KG1 (cell line): ENCODE data around the gene MEF2C.

ENCODE experiments used
- DNase-seq: peaks from one replicate; lab custom pipeline; 2025; lab: John Stamatoyannopoulos, UW

Gene MEF2C

GRCh38 chr5:88687373-88687911 lies 195.5 kb downstream of the MEF2C start:
- no peak for DNase-seq

GRCh38 chr5:88686726-88687125 lies 196.3 kb downstream of the MEF2C start:
- DNase-seq: no peak

GRCh38 chr5:88685591-88686541 lies 197.1 kb downstream of the MEF2C start:
- DNase-seq: no peak

- DNase-seq: no peak
Measured at GRCh38 chr5:88683506-88684135, 199.4 kb downstream of the MEF2C start.

- no peak for DNase-seq
Measured at GRCh38 chr5:88682881-88683361, 200.1 kb downstream of the MEF2C start.

- DNase-seq: no peak
Measured at GRCh38 chr5:88682131-88682530, 200.9 kb downstream of the MEF2C start.

GRCh38 chr5:88681211-88681803 lies 201.7 kb downstream of the MEF2C start:
- no peak for DNase-seq

GRCh38 chr5:88680253-88681132 lies 202.5 kb downstream of the MEF2C start:
- DNase-seq: no peak

GRCh38 chr5:88679638-88680037 lies 203.3 kb downstream of the MEF2C start:
- DNase-seq: no peak

GRCh38 chr5:88678770-88679381 lies 204.1 kb downstream of the MEF2C start:
- no peak for DNase-seq

- DNase-seq: no peak
Measured at GRCh38 chr5:88677943-88678769, 204.8 kb downstream of the MEF2C start.

- DNase-seq: no peak
Measured at GRCh38 chr5:88677376-88677895, 205.5 kb downstream of the MEF2C start.

- no peak for DNase-seq
Measured at GRCh38 chr5:88676637-88677375, 206.2 kb downstream of the MEF2C start.

- DNase-seq: no peak
Measured at GRCh38 chr5:88675708-88676636, 207.0 kb downstream of the MEF2C start.

GRCh38 chr5:88675168-88675707 lies 207.7 kb downstream of the MEF2C start:
- no peak for DNase-seq

GRCh38 chr5:88674356-88675167 lies 208.4 kb downstream of the MEF2C start:
- no peak for DNase-seq
